HEK293T (cell line): ENCODE data around the gene PPP1R1B.

Experiments used
- CTCF ChIA-PET: fragments of 350-600 bp; formaldehyde crosslinking; extraction: SDS; loops from one replicate; lab custom pipeline; 2021; ENCODE audit warnings: antibody characterized with exemption, inconsistent platforms; lab: Yijun Ruan, JAX
- POLR2A ChIA-PET: fragments of 350-600 bp; formaldehyde crosslinking; extraction: SDS; loops from one replicate; lab custom pipeline; 2020; ENCODE audit warnings: antibody characterized with exemption, inconsistent platforms; lab: Yijun Ruan, JAX
- DNase-seq: peaks from one replicate; pipeline ENCODE4 v3.0.0; 2012; ENCODE audit warnings: mixed read lengths; ENCODE audit errors: extremely low spot score
- ARNT ChIP-seq: fragments of 450-650 bp; IDR thresholded peaks from 2 replicates; pipeline ENCODE4 v1.6.1; 2017; ENCODE audit warnings: mild to moderate bottlenecking
- BHLHE40 ChIP-seq: fragments of 450-650 bp; IDR thresholded peaks from 2 replicates; pipeline ENCODE4 v1.6.1; 2016; ENCODE audit warnings: mild to moderate bottlenecking, moderate library complexity, borderline replicate concordance
- CTBP1 ChIP-seq: fragments of 450-650 bp; IDR thresholded peaks from 2 replicates; pipeline ENCODE4 v1.6.1; 2016; ENCODE audit warnings: borderline replicate concordance
- ELF4 ChIP-seq: fragments of 450-650 bp; IDR thresholded peaks from 2 replicates; pipeline ENCODE4 v1.6.1; 2017; ENCODE audit warnings: antibody characterized with exemption
- FOXA1 ChIP-seq: fragments of 450-650 bp; IDR thresholded peaks from 2 replicates; pipeline ENCODE4 v1.6.1; 2016; ENCODE audit warnings: mild to moderate bottlenecking
- FOXK2 ChIP-seq: fragments of 450-650 bp; IDR thresholded peaks from 2 replicates; pipeline ENCODE4 v1.6.1; 2016; ENCODE audit warnings: mild to moderate bottlenecking
- FOXM1 ChIP-seq: fragments of 450-650 bp; IDR thresholded peaks from 2 replicates; pipeline ENCODE4 v1.6.1; 2017; ENCODE audit warnings: mild to moderate bottlenecking, borderline replicate concordance
- HDGF ChIP-seq: fragments of 450-650 bp; IDR thresholded peaks from 2 replicates; pipeline ENCODE4 v1.6.1; 2017; ENCODE audit warnings: antibody characterized with exemption, borderline replicate concordance
- L3MBTL2 ChIP-seq: fragments of 450-650 bp; conservative IDR thresholded peaks from 2 replicates; pipeline ENCODE4 v1.6.1; 2016; ENCODE audit warnings: mild to moderate bottlenecking
- LEF1 ChIP-seq: fragments of 450-650 bp; IDR thresholded peaks from 2 replicates; pipeline ENCODE4 v1.6.1; 2017; ENCODE audit warnings: mild to moderate bottlenecking, borderline replicate concordance
- NFRKB ChIP-seq: fragments of 450-650 bp; IDR thresholded peaks from 2 replicates; pipeline ENCODE4 v1.6.1; 2016; ENCODE audit warnings: mild to moderate bottlenecking, moderate library complexity
- PKNOX1 ChIP-seq: fragments of 450-650 bp; IDR thresholded peaks from 2 replicates; pipeline ENCODE4 v1.6.1; 2016
- SP1 ChIP-seq: fragments of 450-650 bp; IDR thresholded peaks from 2 replicates; pipeline ENCODE4 v1.6.1; 2017
- SUZ12 ChIP-seq: fragments of 450-650 bp; IDR thresholded peaks from 2 replicates; pipeline ENCODE4 v1.6.1; 2016; ENCODE audit warnings: mild to moderate bottlenecking
- TARDBP ChIP-seq: fragments of 450-650 bp; IDR thresholded peaks from 2 replicates; pipeline ENCODE4 v1.6.1; 2016
- ZNF384 ChIP-seq: fragments of 450-650 bp; IDR thresholded peaks from 2 replicates; pipeline ENCODE4 v1.6.1; 2016

PPP1R1B gene

GRCh38 chr17:39674702-39675389, 48.1 kb downstream of the PPP1R1B start:
- POLR2A ChIA-PET = interaction anchor here (1.2 to 2.3 kb wide), 2 partner anchors 13 to 14 kb away, joined by 4 to 12 read pairs; partner anchors contain the start of gene PGAP3
- CTCF ChIA-PET = interaction anchor here (0.6 to 1.6 kb wide), 4 partner anchors 40 to 436 kb away, joined by 3 to 4 read pairs (median 3); no protein-coding TSS in a partner anchor
- TF ChIP-seq FOXA1 = no peak
- no peak for TF ChIP-seq L3MBTL2
- TF ChIP-seq NFRKB = no peak
- TF ChIP-seq BHLHE40 = no peak
- TF ChIP-seq HDGF = no peak
- no peak for DNase-seq

- ChIA-PET POLR2A (interaction anchor here (1.2 kb wide), 1 partner anchor 12 kb away, joined by 4 read pairs; the partner anchor contains the start of gene PGAP3), CTCF (interaction anchor here (0.9 to 1.6 kb wide), 3 partner anchors 40 to 54 kb away, joined by 3 to 4 read pairs (median 3); no protein-coding TSS in a partner anchor)
- TF ChIP-seq FOXK2 (no peak), SP1 (no peak), FOXM1 (no peak), NFRKB (no peak), PKNOX1 (no peak), FOXA1 (no peak), HDGF (no peak), CTBP1 (no peak), L3MBTL2 (no peak), ARNT (no peak), LEF1 (no peak), BHLHE40 (no peak), ELF4 (no peak)
- no peak for DNase-seq
These were observed 48.8 kb downstream of the PPP1R1B start for GRCh38 chr17:39675390-39676082.

GRCh38 chr17:39676198-39676819, 49.6 kb downstream of the PPP1R1B start:
- no peak for DNase-seq
- CTCF ChIA-PET = interaction anchor here (1.6 kb wide), 1 partner anchor 41 kb away, joined by 4 read pairs; no protein-coding TSS in a partner anchor
- TF ChIP-seq TARDBP = no peak
- no peak for TF ChIP-seq LEF1
- no peak for TF ChIP-seq FOXM1
- no peak for TF ChIP-seq HDGF
- TF ChIP-seq ZNF384 = no peak
- TF ChIP-seq NFRKB = no peak
- no peak for TF ChIP-seq BHLHE40
- no peak for TF ChIP-seq ARNT
- no peak for TF ChIP-seq SUZ12
- no peak for TF ChIP-seq SP1
- no peak for TF ChIP-seq L3MBTL2
- TF ChIP-seq FOXA1 = no peak
- no peak for TF ChIP-seq FOXK2
- POLR2A ChIA-PET = interaction anchor here (0.6 to 2.0 kb wide), 3 partner anchors 12 to 23 kb away, joined by 3 to 11 read pairs (median 4); partner anchors contain the start of genes ERBB2 and PGAP3

- ChIA-PET CTCF (interaction anchor here (1.4 kb wide), 1 partner anchor 8 kb away, joined by 6 read pairs; the partner anchor contains the start of gene PNMT), POLR2A (interaction anchor here (1.0 to 2.0 kb wide), 3 partner anchors 8 to 40 kb away, joined by 3 to 11 read pairs (median 4); partner anchors contain the start of genes PGAP3, PNMT and STARD3)
- TF ChIP-seq LEF1 (no peak), FOXK2 (no peak), CTBP1 (no peak), SUZ12 (no peak)
- no peak for DNase-seq
These were observed 50.3 kb downstream of the PPP1R1B start for GRCh38 chr17:39677072-39677471.

- no peak for DNase-seq
- ChIA-PET POLR2A (interaction anchor here (1.0 to 2.0 kb wide), 3 partner anchors 9 to 41 kb away, joined by 3 to 11 read pairs (median 4); partner anchors contain the start of genes PGAP3, PNMT and STARD3), CTCF (interaction anchor here (0.5 to 1.4 kb wide), 4 partner anchors 9 to 57 kb away, joined by 3 to 6 read pairs (median 4); partner anchors contain the start of genes PGAP3 and PNMT)
- no peak for TF ChIP-seq FOXA1
- TF ChIP-seq HDGF = no peak
- no peak for TF ChIP-seq SP1
- no peak for TF ChIP-seq FOXM1
- no peak for TF ChIP-seq L3MBTL2
- no peak for TF ChIP-seq FOXK2
- TF ChIP-seq LEF1 = no peak
- no peak for TF ChIP-seq NFRKB
- TF ChIP-seq TARDBP = no peak
- no peak for TF ChIP-seq ARNT
- TF ChIP-seq BHLHE40 = no peak
- no peak for TF ChIP-seq SUZ12
- no peak for TF ChIP-seq CTBP1
- TF ChIP-seq PKNOX1 = no peak
- no peak for TF ChIP-seq ELF4
- no peak for TF ChIP-seq ZNF384
These were observed 51.0 kb downstream of the PPP1R1B start for GRCh38 chr17:39677542-39678339.
